Type B pancreatic cell (in vitro differentiated cells): Measurements from ENCODE around the gene SLC25A26. TPM values are rescaled to one million over a fixed set of nuclear protein-coding genes. Genes with fewer than 3 reads are reported as not detected.

Experiments used
- DNase-seq: peaks from one replicate; pipeline ENCODE4 v3.0.0; 2021; ENCODE audit warnings: mixed read lengths; ENCODE audit not compliant: unreplicated experiment; ENCODE audit errors: extremely low spot score
- H3K27ac Mint-ChIP-seq: 2 replicates; pipeline ENCODE4 v1.8.0; 2021; ENCODE audit warnings: mild to moderate bottlenecking, mixed read lengths
- H3K27me3 Mint-ChIP-seq: 2 replicates; pipeline ENCODE4 v1.8.0; 2021; ENCODE audit warnings: mixed read lengths
- H3K36me3 Mint-ChIP-seq: 2 replicates; pipeline ENCODE4 v1.8.0; 2021; ENCODE audit warnings: mixed read lengths
- H3K4me1 Mint-ChIP-seq: one replicate; pipeline ENCODE4 v1.8.0; 2021; ENCODE audit warnings: mixed read lengths; ENCODE audit not compliant: unreplicated experiment
- H3K4me3 Mint-ChIP-seq: 2 replicates; pipeline ENCODE4 v1.8.0; 2021; ENCODE audit warnings: mild to moderate bottlenecking, mixed read lengths
- H3K9me3 Mint-ChIP-seq: 2 replicates; pipeline ENCODE4 v1.8.0; 2021; ENCODE audit warnings: mixed read lengths
- CTCF ChIP-seq: fragments of 200-600 bp; sonication (generic); conservative IDR thresholded peaks from 2 replicates; pipeline ENCODE4 v1.5.0; 2021; ENCODE audit warnings: antibody characterized with exemption, mild to moderate bottlenecking
- total RNA-seq: library from RNA; stranded (reverse); gene quantifications from 2 replicates; pipeline ENCODE4 v1.2.1, GENCODE V29; 2021; ENCODE audit warnings: low replicate concordance

Gene SLC25A26
- total RNA-seq, 1 donor from 2014 or later, result 13.4 TPM

- Mint-ChIP-seq H3K4me1 (peaks cover 2% of the 10 kb centered on the region), H3K27ac (no peak overlapping the region), H3K9me3 (no peaks in the 10 kb centered on the region), H3K36me3 (peaks cover 28% of the 10 kb centered on the region), H3K27me3 (peaks cover 17% of the 10 kb centered on the region), H3K4me3 (no peak overlapping the region)
- TF ChIP-seq CTCF, result no peak
- no peak for DNase-seq
Measured at GRCh38 chr3:66372681-66373350, 152.0 kb downstream of the SLC25A26 start.

GRCh38 chr3:66376568-66376967, 155.8 kb downstream of the SLC25A26 start:
- Mint-ChIP-seq H3K27me3 (peaks cover 3% of the 10 kb centered on the region), H3K4me1 (peaks cover 10% of the 10 kb centered on the region), H3K36me3 (peaks cover 41% of the 10 kb centered on the region), H3K27ac (no peak overlapping the region), H3K4me3 (no peak overlapping the region), H3K9me3 (no peaks in the 10 kb centered on the region)
- DNase-seq, result no peak
- TF ChIP-seq CTCF, result no peak

- Mint-ChIP-seq H3K9me3 (no peaks in the 10 kb centered on the region), H3K36me3 (peaks cover 47% of the 10 kb centered on the region), H3K4me1 (peaks cover 10% of the 10 kb centered on the region), H3K27me3 (peaks cover 3% of the 10 kb centered on the region), H3K27ac (no peak overlapping the region), H3K4me3 (no peak overlapping the region)
- DNase-seq, result no peak
- no peak for TF ChIP-seq CTCF
Measured at GRCh38 chr3:66377800-66378199, 157.0 kb downstream of the SLC25A26 start.

- no peak for DNase-seq
- TF ChIP-seq CTCF, result peak; percentile 79
- Mint-ChIP-seq H3K9me3 (no peaks in the 10 kb centered on the region), H3K36me3 (peaks cover 47% of the 10 kb centered on the region), H3K4me3 (no peak overlapping the region), H3K27me3 (peaks cover 3% of the 10 kb centered on the region), H3K4me1 (peaks cover 10% of the 10 kb centered on the region), H3K27ac (no peak overlapping the region)
Measured at GRCh38 chr3:66378256-66378655, 157.5 kb downstream of the SLC25A26 start.

- TF ChIP-seq CTCF, result no peak
- no peak overlapping the region for H3K4me3 Mint-ChIP-seq
- no peaks in the 10 kb centered on the region for H3K9me3 Mint-ChIP-seq
- H3K27me3 Mint-ChIP-seq, result peaks cover 3% of the 10 kb centered on the region
- peaks cover 56% of the 10 kb centered on the region for H3K36me3 Mint-ChIP-seq
- H3K4me1 Mint-ChIP-seq, result peaks cover 10% of the 10 kb centered on the region
- H3K27ac Mint-ChIP-seq, result no peak overlapping the region
- no peak for DNase-seq
Measured at GRCh38 chr3:66379565-66379964, 158.8 kb downstream of the SLC25A26 start.
